HEK293T (cell line): ENCODE results near the gene PLD5.

Experiments used
- ARNT ChIP-seq: fragments of 450-650 bp; IDR thresholded peaks from 2 replicates; pipeline ENCODE4 v1.6.1; 2017; ENCODE audit warnings: mild to moderate bottlenecking
- BHLHE40 ChIP-seq: fragments of 450-650 bp; IDR thresholded peaks from 2 replicates; pipeline ENCODE4 v1.6.1; 2016; ENCODE audit warnings: mild to moderate bottlenecking, moderate library complexity, borderline replicate concordance
- CTBP1 ChIP-seq: fragments of 450-650 bp; IDR thresholded peaks from 2 replicates; pipeline ENCODE4 v1.6.1; 2016; ENCODE audit warnings: borderline replicate concordance
- ELF4 ChIP-seq: fragments of 450-650 bp; IDR thresholded peaks from 2 replicates; pipeline ENCODE4 v1.6.1; 2017; ENCODE audit warnings: antibody characterized with exemption
- FOXM1 ChIP-seq: fragments of 450-650 bp; IDR thresholded peaks from 2 replicates; pipeline ENCODE4 v1.6.1; 2017; ENCODE audit warnings: mild to moderate bottlenecking, borderline replicate concordance
- HDGF ChIP-seq: fragments of 450-650 bp; IDR thresholded peaks from 2 replicates; pipeline ENCODE4 v1.6.1; 2017; ENCODE audit warnings: antibody characterized with exemption, borderline replicate concordance
- L3MBTL2 ChIP-seq: fragments of 450-650 bp; conservative IDR thresholded peaks from 2 replicates; pipeline ENCODE4 v1.6.1; 2016; ENCODE audit warnings: mild to moderate bottlenecking
- LEF1 ChIP-seq: fragments of 450-650 bp; IDR thresholded peaks from 2 replicates; pipeline ENCODE4 v1.6.1; 2017; ENCODE audit warnings: mild to moderate bottlenecking, borderline replicate concordance
- NFRKB ChIP-seq: fragments of 450-650 bp; IDR thresholded peaks from 2 replicates; pipeline ENCODE4 v1.6.1; 2016; ENCODE audit warnings: mild to moderate bottlenecking, moderate library complexity
- PKNOX1 ChIP-seq: fragments of 450-650 bp; IDR thresholded peaks from 2 replicates; pipeline ENCODE4 v1.6.1; 2016
- SP1 ChIP-seq: fragments of 450-650 bp; IDR thresholded peaks from 2 replicates; pipeline ENCODE4 v1.6.1; 2017
- TARDBP ChIP-seq: fragments of 450-650 bp; IDR thresholded peaks from 2 replicates; pipeline ENCODE4 v1.6.1; 2016

- TF ChIP-seq NFRKB, result no peak
- TF ChIP-seq FOXM1, result no peak
- TF ChIP-seq ELF4, result no peak
- no peak for TF ChIP-seq SP1
- no peak for TF ChIP-seq L3MBTL2
- no peak for TF ChIP-seq CTBP1
- TF ChIP-seq TARDBP, result no peak
- TF ChIP-seq LEF1, result no peak
- TF ChIP-seq BHLHE40, result no peak
- TF ChIP-seq HDGF, result no peak
- TF ChIP-seq PKNOX1, result no peak
- no peak for TF ChIP-seq ARNT
Observed at GRCh38 chr1:242132121-242132817, 392.2 kb downstream of the PLD5 start.
